DND-41 (cell line): Measurements from ENCODE around the gene CACNA1E.

Experiments used
- ATAC-seq: fragments of 200-7000 bp; cut with Tn5 transposase; 3 replicates; pipeline ENCODE4 v1.9.1; 2021; ENCODE audit warnings: low read depth; ENCODE audit not compliant: insufficient read depth
- DNase-seq: peaks from one replicate; pipeline ENCODE4 v3.0.0-alpha.2; 2020
- H2AFZ ChIP-seq: 2 replicates; pipeline ENCODE4 v1.6.0; 2012; ENCODE audit warnings: low read depth, low read length
- H3K27ac ChIP-seq: 2 replicates; pipeline ENCODE4 v1.5.1; 2012; ENCODE audit warnings: low read length, inconsistent platforms
- H3K27me3 ChIP-seq: fragments of 200-600 bp; sonication (generic); 2 replicates; pipeline ENCODE4 v1.6.0; 2012; ENCODE audit warnings: low read length, mild to moderate bottlenecking, inconsistent platforms; ENCODE audit not compliant: insufficient read depth, poor library complexity
- H3K36me3 ChIP-seq: 2 replicates; pipeline ENCODE4 v1.5.1; 2012; ENCODE audit warnings: low read length, inconsistent platforms; ENCODE audit not compliant: insufficient read depth
- H3K4me1 ChIP-seq: 2 replicates; pipeline ENCODE4 v1.5.1; 2012; ENCODE audit warnings: mild to moderate bottlenecking, low read length; ENCODE audit not compliant: insufficient read depth
- H3K4me2 ChIP-seq: 2 replicates; pipeline ENCODE4 v1.6.0; 2012; ENCODE audit warnings: mild to moderate bottlenecking, moderate library complexity, low read length, inconsistent platforms; ENCODE audit not compliant: insufficient read depth
- H3K4me3 ChIP-seq, 2 experiments: fragments of 200-600 bp in 1 of 2; shearing (Covaris generic) in 1 of 2; 2 replicates each; pipeline ENCODE4 v1.5.1; 2012 to 2016; ENCODE audit warnings: inconsistent platforms in 2 of 2, low read length in 2 of 2, mild to moderate bottlenecking in 2 of 2, low read depth in 1 of 2, moderate library complexity in 1 of 2
- H3K79me2 ChIP-seq: 2 replicates; pipeline ENCODE4 v1.6.0; 2012; ENCODE audit warnings: low read length, inconsistent platforms; ENCODE audit not compliant: insufficient read depth
- H3K9ac ChIP-seq: 2 replicates; pipeline ENCODE4 v1.6.0; 2012; ENCODE audit warnings: low read depth, mild to moderate bottlenecking, inconsistent platforms, low read length, moderate library complexity
- H3K9me3 ChIP-seq: 2 replicates; pipeline ENCODE4 v1.5.1; 2012; ENCODE audit warnings: low read length, moderate library complexity, mild to moderate bottlenecking, inconsistent platforms; ENCODE audit not compliant: insufficient read depth, severe bottlenecking
- H4K20me1 ChIP-seq: 2 replicates; pipeline ENCODE4 v1.6.0; 2012; ENCODE audit warnings: low read length; ENCODE audit not compliant: insufficient read depth
- CTCF ChIP-seq: IDR thresholded peaks from 2 replicates; pipeline ENCODE4 v1.5.1; 2012; ENCODE audit warnings: borderline replicate concordance, low read length, moderate library complexity, mild to moderate bottlenecking; ENCODE audit not compliant: poor library complexity, severe bottlenecking; ENCODE audit errors: extremely low read depth
- EZH2 ChIP-seq: IDR thresholded peaks from 3 replicates; pipeline ENCODE4 v1.6.1; 2012; ENCODE audit warnings: borderline replicate concordance, low read depth, mild to moderate bottlenecking, moderate library complexity, low read length, inconsistent platforms; ENCODE audit not compliant: severe bottlenecking

CACNA1E gene

GRCh38 chr1:181748013-181748412 is 264.7 kb downstream of the CACNA1E start:
- Histone ChIP-seq H4K20me1 (no peaks in the 10 kb centered on the region), H3K9me3 (no peaks in the 10 kb centered on the region), H3K4me1 (no peaks in the 10 kb centered on the region), H2AFZ (no peak overlapping the region), H3K36me3 (no peaks in the 10 kb centered on the region), H3K27me3 (peaks cover 15% of the 10 kb centered on the region), H3K9ac (no peak overlapping the region), H3K4me2 (no peak overlapping the region), H3K79me2 (no peaks in the 10 kb centered on the region), H3K4me3 (no peak overlapping the region), H3K27ac (no peak overlapping the region)
- TF ChIP-seq EZH2 (no peak), CTCF (no peak)
- ATAC-seq = no peak
- DNase-seq = no peak

GRCh38 chr1:181754103-181754502 is 270.8 kb downstream of the CACNA1E start:
- no peaks in the 10 kb centered on the region for H4K20me1 ChIP-seq
- no peaks in the 10 kb centered on the region for H3K79me2 ChIP-seq
- H3K9me3 ChIP-seq = no peaks in the 10 kb centered on the region
- H3K9ac ChIP-seq = no peak overlapping the region
- peaks cover 5% of the 10 kb centered on the region for H3K27me3 ChIP-seq
- H2AFZ ChIP-seq = no peak overlapping the region
- no peak overlapping the region for H3K4me3 ChIP-seq
- no peak overlapping the region for H3K27ac ChIP-seq
- H3K4me1 ChIP-seq = no peaks in the 10 kb centered on the region
- no peaks in the 10 kb centered on the region for H3K36me3 ChIP-seq
- DNase-seq (no peak), ATAC-seq (no peak)
- H3K4me2 ChIP-seq = no peak overlapping the region
- TF ChIP-seq EZH2 (no peak), CTCF (no peak)

GRCh38 chr1:181759481-181759880 is 276.2 kb downstream of the CACNA1E start:
- TF ChIP-seq EZH2 (no peak), CTCF (no peak)
- H3K27ac ChIP-seq = no peak overlapping the region
- H3K9ac ChIP-seq = no peak overlapping the region
- no peak overlapping the region for H3K4me3 ChIP-seq
- H3K27me3 ChIP-seq = peaks cover 6% of the 10 kb centered on the region
- no peaks in the 10 kb centered on the region for H3K9me3 ChIP-seq
- DNase-seq = no peak
- no peaks in the 10 kb centered on the region for H3K79me2 ChIP-seq
- no peaks in the 10 kb centered on the region for H3K36me3 ChIP-seq
- H3K4me2 ChIP-seq = no peak overlapping the region
- no peak overlapping the region for H2AFZ ChIP-seq
- no peaks in the 10 kb centered on the region for H3K4me1 ChIP-seq
- ATAC-seq = no peak
- no peaks in the 10 kb centered on the region for H4K20me1 ChIP-seq

GRCh38 chr1:181763736-181764135 is 280.4 kb downstream of the CACNA1E start:
- Histone ChIP-seq H3K27ac (no peak overlapping the region), H3K27me3 (peaks cover 6% of the 10 kb centered on the region), H3K4me2 (no peak overlapping the region), H3K4me1 (no peaks in the 10 kb centered on the region), H3K4me3 (no peak overlapping the region), H3K9ac (no peak overlapping the region), H3K79me2 (no peaks in the 10 kb centered on the region), H4K20me1 (no peaks in the 10 kb centered on the region), H2AFZ (no peak overlapping the region), H3K36me3 (no peaks in the 10 kb centered on the region), H3K9me3 (no peaks in the 10 kb centered on the region)
- DNase-seq (no peak), ATAC-seq (no peak)
- TF ChIP-seq EZH2 = no peak
- TF ChIP-seq CTCF = no peak
